Stimulated activated CD4-positive, alpha-beta T cell treated with anti-CD3 and anti-CD28 coated beads, Interleukin-1b, Interleukin-23, amount 100 ng/mL, for 24 hours (primary cell): Measurements from ENCODE around the gene LAS1L.
"Not testable (repeated sequence)": the region's sequence is repeated elsewhere in the genome, so short reads cannot be mapped to it uniquely, and the experiment has no call there.

ENCODE experiments used
- DNase-seq, 4 experiments: peaks; one replicate each; pipeline ENCODE4 v3.0.0-alpha.2; 2020; ENCODE audit warnings: low read depth in 4 of 4, low spot score in 1 of 4

LAS1L gene

DNA sequence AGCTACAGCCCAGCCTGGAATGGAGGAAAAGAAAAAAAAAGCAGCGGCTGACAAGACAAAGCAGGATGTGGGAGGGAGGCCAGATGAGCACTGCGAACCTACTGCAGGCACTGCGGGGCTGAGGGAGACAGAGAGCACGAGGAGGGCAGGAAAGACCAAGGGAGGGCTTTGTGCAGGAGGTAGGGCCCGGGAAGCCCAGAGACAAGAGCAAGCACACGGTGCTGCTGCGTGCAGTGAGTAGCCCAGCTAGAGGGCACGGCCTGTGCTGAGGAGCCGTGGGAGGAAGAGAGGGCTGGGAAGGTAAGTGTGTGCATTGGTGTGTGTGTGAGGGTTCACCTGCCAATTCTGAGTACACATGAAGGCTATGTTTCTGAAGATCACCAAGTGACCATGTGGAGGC, 15.6 kb downstream of the LAS1L start:
- DNase-seq: not testable (repeated sequence)

DNA sequence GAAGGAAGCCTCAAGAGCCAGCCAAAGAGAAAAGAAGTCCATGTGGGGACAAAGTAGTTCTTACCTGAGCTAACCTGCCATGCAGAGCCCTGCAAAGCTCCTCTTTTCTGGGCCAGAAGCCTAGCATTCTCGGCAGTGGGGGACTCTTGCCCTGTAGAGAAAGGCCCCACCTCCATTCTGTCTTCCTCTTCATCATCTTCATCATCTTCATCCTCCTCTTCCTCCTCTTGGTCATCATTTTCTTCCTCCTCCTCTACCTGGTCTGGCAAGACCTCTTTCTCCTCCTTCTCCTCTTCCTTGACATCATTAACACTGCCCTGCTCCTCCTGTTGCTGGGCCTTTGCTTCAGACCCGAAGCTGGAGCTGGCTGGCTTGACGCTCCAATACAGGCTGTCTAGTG, 16.7 kb downstream of the LAS1L start:
- DNase-seq: no peak

DNA sequence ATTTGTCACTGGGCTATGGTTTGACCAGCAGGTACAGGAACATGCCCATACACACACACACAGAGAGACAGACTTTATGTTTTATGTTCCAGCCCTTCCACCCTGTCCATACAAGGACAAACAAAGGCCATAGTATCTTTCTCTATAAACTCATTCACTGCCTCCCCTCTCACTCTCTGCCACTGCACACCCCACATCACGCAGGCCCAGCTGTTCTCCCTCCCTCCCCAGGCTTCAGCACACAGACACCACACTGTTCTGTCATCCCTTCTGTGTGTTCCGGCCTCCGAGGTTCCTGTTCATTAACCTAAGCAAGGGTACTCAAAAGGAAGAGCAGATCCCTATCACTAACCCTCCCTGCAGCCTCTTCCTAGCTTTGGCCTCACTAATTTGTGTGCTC, 17.8 kb downstream of the LAS1L start:
- no peak for DNase-seq

DNA sequence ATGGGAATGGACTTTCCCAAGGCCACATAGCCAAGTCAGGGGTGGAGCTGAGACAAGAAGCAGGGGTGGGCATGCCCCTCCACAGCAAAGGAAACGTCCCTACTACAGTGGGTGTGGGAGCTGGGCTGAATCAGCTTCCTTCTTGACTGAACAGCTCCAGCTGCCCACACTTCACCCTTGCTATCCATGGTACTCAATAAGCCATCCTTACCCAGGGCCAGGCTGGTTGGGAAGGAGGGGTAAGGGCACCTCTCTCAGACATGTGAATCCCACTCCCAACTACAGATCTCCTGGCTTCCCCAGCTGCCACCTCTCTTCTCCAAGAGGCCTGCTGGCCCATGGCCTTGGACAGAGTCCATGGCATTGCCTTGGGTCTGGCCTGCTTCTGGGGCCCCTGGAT, 21.0 kb downstream of the LAS1L start:
- DNase-seq: no peak

DNA sequence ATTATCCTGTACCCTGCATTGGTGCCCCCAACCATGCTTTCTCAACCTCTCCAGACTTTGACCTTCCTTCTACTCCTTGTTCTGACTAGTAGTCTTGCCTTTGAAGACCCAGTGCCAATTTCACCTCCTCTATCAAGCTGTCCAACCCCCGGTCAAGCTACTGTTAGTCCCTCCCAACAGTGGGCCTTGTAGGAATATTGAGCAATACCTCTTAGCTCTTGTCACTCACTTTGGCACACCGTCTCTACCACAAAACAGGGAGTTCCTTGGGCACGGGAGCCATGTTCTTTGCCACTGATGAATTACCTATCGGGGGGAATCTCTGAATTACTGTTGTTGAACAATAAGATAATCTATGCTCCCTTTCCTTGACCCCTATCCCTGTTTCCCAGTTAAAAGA, 25.2 kb downstream of the LAS1L start:
- DNase-seq: no peak

DNA sequence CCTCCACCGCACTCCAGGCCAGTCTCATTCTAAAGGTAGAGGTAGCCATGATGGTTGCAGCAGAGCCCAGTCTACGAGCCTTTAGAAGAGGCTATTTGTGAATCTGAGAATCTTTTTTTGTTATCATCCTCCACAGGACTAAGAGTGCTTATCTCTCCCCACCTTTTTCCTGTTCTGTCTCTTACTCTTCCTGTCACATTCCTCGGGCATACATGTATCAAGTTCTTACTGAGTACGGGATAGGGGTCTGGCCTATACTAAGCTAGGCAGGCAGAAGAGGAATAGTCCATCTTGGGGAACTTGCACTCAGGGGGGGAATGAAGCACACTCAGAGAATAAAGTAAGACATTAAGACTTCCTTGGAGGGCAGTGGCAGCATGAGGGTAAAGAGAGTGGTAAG, 25.7 kb downstream of the LAS1L start:
- DNase-seq: no peak

DNA sequence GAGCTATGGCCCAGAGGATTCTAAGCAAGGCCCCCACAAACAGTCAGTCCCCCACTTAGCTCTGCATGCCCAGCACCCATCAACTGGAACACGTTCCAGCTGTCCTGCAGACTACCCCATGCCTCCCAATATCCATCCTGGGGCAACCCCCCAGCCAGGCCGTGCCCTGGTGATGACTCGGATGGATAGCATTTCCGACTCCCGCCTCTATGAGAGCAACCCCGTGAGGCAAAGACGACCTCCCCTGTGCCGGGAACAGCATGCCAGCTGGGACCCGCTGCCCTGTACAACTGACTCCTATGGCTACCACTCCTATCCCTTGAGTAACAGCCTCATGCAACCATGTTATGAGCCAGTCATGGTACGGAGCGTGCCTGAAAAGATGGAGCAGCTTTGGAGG, 32.0 kb downstream of the LAS1L start:
- DNase-seq: no peak

DNA sequence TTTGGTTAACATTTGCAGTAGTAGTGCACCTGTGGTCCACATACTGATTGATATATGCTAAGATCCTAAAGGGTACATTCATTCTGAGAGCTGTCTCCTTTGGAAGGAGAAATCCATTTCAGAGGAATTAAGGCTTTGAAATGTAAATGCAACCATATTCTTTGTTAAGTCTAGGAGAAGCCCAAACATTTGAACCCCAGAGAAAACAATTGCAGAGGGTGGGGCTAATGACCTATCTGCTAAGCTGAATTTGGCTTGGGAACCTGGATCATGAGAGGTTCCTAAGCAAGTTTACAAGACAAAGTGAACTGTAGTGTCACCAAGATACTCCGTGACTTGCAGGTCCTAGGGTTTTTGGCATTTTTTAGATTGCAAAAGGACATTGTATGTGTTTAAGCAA, 41.2 kb downstream of the LAS1L start:
- no peak for DNase-seq

DNA sequence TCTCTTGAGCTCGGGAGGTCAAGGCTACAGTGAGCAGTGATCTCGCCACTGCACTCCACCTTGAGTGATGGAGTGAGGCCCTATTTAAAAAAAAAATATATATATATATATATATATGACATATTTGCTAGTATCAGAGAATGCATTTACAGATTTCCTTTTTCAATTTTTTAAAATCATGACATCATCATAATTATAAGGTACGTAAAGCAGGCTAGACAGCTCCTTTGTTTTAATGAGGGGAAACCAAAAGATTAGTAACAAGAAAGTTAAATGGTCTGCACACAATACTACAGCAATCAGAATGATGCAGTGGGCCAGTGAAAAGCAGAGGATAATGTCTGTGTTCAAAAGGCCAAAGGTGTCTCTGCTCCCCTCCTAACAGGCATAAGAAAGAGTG, 43.0 kb downstream of the LAS1L start:
- DNase-seq: no peak

DNA sequence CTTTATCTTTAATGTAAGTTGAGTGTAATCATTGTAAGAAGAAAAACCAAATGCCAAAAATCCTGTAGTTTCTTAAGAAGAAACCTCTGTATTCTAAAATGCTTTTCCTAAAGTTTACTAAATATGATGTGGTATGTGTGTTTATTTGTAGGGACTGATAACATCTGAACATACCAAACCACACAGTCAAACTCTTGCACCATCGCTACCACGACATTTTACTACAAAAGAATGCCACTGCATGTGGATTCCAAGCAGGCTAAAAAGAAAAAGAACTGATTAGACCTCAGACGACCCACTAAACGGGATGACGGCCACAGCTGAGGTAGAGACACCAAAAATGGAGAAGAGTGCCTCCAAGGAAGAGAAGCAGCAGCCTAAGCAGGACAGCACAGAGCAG, 46.1 kb downstream of the LAS1L start:
- no peak for DNase-seq

DNA sequence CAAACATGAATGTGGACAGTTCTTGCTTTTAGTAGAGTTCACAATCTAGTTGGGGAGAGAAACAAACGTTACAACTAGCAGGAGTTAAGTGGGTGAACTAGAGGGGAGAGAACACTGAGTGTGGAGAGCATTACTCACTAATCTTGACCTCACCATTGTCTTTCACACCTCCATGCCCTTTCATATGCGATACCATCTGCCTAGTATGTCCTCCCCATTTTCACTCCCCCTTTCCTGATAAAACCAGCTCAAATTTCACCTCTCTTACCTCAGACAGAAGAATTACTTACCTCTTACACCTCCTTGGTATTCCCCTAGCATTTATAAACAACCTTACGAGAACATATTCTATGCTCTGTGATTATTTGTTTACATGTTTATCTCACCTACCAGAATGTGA, 53.6 kb downstream of the LAS1L start:
- DNase-seq: no peak

DNA sequence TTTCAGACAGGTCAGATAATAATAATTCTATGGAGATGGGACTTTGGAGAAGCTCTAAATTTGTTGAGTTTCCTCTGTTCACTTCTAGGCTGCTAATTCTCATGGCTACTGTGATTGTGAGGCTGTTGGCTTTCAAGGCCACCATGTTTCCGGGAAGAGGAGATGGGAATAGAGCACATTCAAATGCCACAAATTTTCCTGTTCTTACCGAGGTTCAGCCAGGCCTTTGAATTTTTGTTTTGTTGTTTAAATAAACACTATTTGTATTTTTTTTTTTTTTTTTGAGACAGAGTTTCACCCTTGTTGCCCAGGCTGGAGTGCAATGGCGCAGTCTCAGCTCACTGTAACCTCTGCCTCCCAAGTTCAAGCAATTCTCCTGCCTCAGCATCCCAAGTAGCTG, 55.5 kb downstream of the LAS1L start:
- DNase-seq: not testable (repeated sequence)

DNA sequence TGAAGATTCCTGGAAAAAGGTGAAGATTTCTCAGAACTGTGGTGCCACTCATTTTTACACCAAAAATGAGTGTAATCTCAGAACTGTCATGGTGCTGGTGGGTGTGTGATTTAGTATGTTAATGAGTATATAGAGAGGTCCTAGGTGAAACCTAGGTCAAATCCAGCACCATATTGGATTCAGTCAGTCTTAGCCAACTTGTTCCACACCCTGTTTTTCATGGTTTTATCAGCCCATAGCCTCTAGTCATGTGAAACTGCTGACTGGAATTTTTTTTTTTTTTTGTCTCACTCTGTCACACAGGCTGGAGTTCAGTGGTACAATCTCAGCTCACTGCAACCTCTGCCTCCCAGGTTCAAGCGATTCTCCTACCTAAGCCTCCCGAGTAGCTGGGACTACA, 58.0 kb downstream of the LAS1L start:
- no peak for DNase-seq

DNA sequence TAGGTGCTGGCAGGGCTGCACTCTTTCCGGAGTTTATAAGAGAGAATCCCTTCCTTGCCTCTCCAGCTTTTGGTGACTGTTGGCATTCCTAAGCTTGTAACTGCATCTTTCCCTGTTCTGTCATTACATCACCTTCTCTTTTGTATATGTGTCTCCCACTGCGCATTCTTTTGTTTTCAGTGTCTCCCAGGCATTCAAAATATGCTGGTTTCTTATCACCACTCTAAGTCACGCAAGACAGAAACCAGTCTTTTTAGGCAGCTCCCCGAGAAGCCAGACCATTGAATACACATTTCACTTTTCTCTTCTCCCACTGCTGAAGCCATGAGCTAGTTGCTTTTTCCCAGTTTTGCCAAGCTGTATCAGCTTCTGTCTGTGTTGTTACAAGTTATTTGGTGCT, 71.0 kb downstream of the LAS1L start:
- no peak for DNase-seq
